K562 (cell line): ENCODE measurements around the gene DAB2IP. TPM values are rescaled to one million over a fixed set of nuclear protein-coding genes. Genes with fewer than 3 reads are reported as not detected.

Experiments used
- ATAC-seq: fragments of 200-7000 bp; cut with Tn5 transposase; 3 replicates; pipeline ENCODE4 v1.9.1; 2020; ENCODE audit warnings: moderate library complexity
- BruUV-seq: library from RNA; stranded (reverse); fragments of 400-500 nt; replicated peaks from 2 replicates; lab custom pipeline; 2021; lab: Mats Ljungman, UMichigan
- CTCF ChIA-PET: fragments of 300-600 bp; formaldehyde crosslinking; extraction: SDS; loops from one replicate; lab custom pipeline; 2021; ENCODE audit warnings: low intra/inter-chr PET ratio; lab: Yijun Ruan, JAX
- POLR2A ChIA-PET: fragments of 300-600, 350-650 bp; sonication (Branson Sonifier 250); formaldehyde crosslinking; extraction: SDS; loops from one replicate; lab custom pipeline; 2021; ENCODE audit warnings: antibody characterized with exemption, inconsistent platforms; lab: Yijun Ruan, JAX
- DNase-seq, 4 experiments: peaks; one replicate each; pipeline versions ENCODE4 v3.0.0 to v3.0.0-alpha.2; 2011 to 2018; ENCODE audit warnings: low spot score in 3 of 4, mixed read lengths in 3 of 4; ENCODE audit errors: extremely low read depth in 1 of 4
- FAIRE-seq: peaks from 2 replicates; lab custom pipeline; 2011; peaks lifted over from hg19 to GRCh38; lab: Jason Lieb, UNC
- H2AFZ ChIP-seq: 2 replicates; pipeline ENCODE4 v1.6.0; 2011; ENCODE audit warnings: low read depth, low read length, control low read depth, inconsistent platforms
- H3K27ac ChIP-seq: fragments of 200-600 bp; 3 replicates; pipeline ENCODE4 v1.8.0; 2011; ENCODE audit warnings: low read depth, mild to moderate bottlenecking, control low read depth, inconsistent platforms, low read length, moderate library complexity, mixed read lengths; ENCODE audit errors: extremely low read depth
- H3K27me3 ChIP-seq, 2 experiments: fragments of 300-600 bp in 1 of 2; 2 replicates in 1 of 2; 3 replicates in 1 of 2; pipeline versions ENCODE4 v1.6.0 to v1.8.0; 2011; ENCODE audit warnings: inconsistent platforms in 2 of 2, low read length in 2 of 2, mild to moderate bottlenecking in 1 of 2, mixed read lengths in 1 of 2, moderate library complexity in 1 of 2; ENCODE audit not compliant: control insufficient read depth in 2 of 2, insufficient read depth in 2 of 2
- H3K36me3 ChIP-seq: fragments of 300-600 bp; 3 replicates; pipeline ENCODE4 v1.8.0; 2011; ENCODE audit warnings: mild to moderate bottlenecking, low read length, inconsistent platforms; ENCODE audit not compliant: control insufficient read depth, insufficient read depth
- H3K4me1 ChIP-seq, 2 experiments: fragments of 200-600 bp in 1 of 2; replicated peaks in 1 of 2; 2 replicates in 1 of 2; 3 replicates in 1 of 2; pipeline versions ENCODE4 v1.5.1 to v1.8.0; 2011; ENCODE audit warnings: inconsistent platforms in 2 of 2, low read length in 2 of 2, mild to moderate bottlenecking in 1 of 2, mixed read lengths in 1 of 2, moderate library complexity in 1 of 2; ENCODE audit not compliant: control insufficient read depth in 2 of 2, insufficient read depth in 2 of 2
- H3K4me2 ChIP-seq: 2 replicates; pipeline ENCODE4 v1.6.1; 2011; ENCODE audit warnings: low read length, control low read depth, inconsistent platforms, mixed read lengths; ENCODE audit not compliant: insufficient read depth
- H3K4me3 ChIP-seq: fragments of 200-600 bp; sonication (generic), shearing (Covaris generic); 2 replicates; pipeline ENCODE4 v1.5.1; 2016; ENCODE audit warnings: control low read depth, inconsistent platforms
- H3K79me2 ChIP-seq: fragments of 200-600 bp; 3 replicates; pipeline ENCODE4 v1.8.0; 2011; ENCODE audit warnings: low read length, inconsistent platforms; ENCODE audit not compliant: control insufficient read depth, insufficient read depth
- H3K9ac ChIP-seq, 2 experiments: 2 replicates each; pipeline versions ENCODE4 v1.6.0 to v1.6.1; 2011; ENCODE audit warnings: low read depth in 2 of 2, low read length in 2 of 2, control low read depth in 1 of 2, inconsistent platforms in 1 of 2, mild to moderate bottlenecking in 1 of 2, mixed read lengths in 1 of 2; ENCODE audit not compliant: insufficient read depth in 1 of 2
- H3K9me1 ChIP-seq: one replicate; pipeline ENCODE4 v1.6.0; 2011; ENCODE audit warnings: inconsistent platforms, mild to moderate bottlenecking, low read length, moderate library complexity; ENCODE audit not compliant: control insufficient read depth, insufficient read depth
- H3K9me3 ChIP-seq: replicated peaks from 2 replicates; pipeline ENCODE4 v1.5.1; 2011; ENCODE audit warnings: low read depth, low read length, inconsistent platforms; ENCODE audit not compliant: control insufficient read depth, insufficient read depth
- H4K20me1 ChIP-seq: replicated peaks from 2 replicates; pipeline ENCODE4 v1.6.1; 2011; ENCODE audit warnings: low read length, inconsistent platforms, mixed read lengths; ENCODE audit not compliant: control insufficient read depth, insufficient read depth
- CHAMP1 ChIP-seq: fragments of 450-650 bp; IDR thresholded peaks from 2 replicates; pipeline ENCODE4 v1.6.1; 2016; ENCODE audit warnings: mild to moderate bottlenecking
- HNRNPUL1 ChIP-seq: fragments of 200-400 bp; formaldehyde crosslinking; IDR thresholded peaks from 2 replicates; pipeline ENCODE4 v1.6.1; 2017; ENCODE audit warnings: low read length
- MCM3 ChIP-seq: fragments of 450-650 bp; IDR thresholded peaks from 2 replicates; pipeline ENCODE4 v1.6.1; 2016
- NEUROD1 ChIP-seq: fragments of 150-350 bp; IDR thresholded peaks from 2 replicates; pipeline ENCODE4 v1.6.1; 2014; ENCODE audit warnings: borderline replicate concordance, low read length, low read depth; ENCODE audit not compliant: partially characterized antibody
- WHSC1 ChIP-seq: IDR thresholded peaks from one replicate; pipeline ENCODE4 v1.6.1; 2012; ENCODE audit warnings: low read length, control low read depth, inconsistent platforms
- ZNF354B ChIP-seq: fragments of 250-450 bp; sonication (Bioruptor Pico); IDR thresholded peaks from 2 replicates; pipeline ENCODE4 v1.4.0; 2020
- ZNF436 ChIP-seq: fragments of 250-450, 450-650 bp; sonication (Bioruptor Pico); formaldehyde crosslinking; IDR thresholded peaks from 2 replicates; pipeline ENCODE4 v1.7.0; 2020; ENCODE audit warnings: mild to moderate bottlenecking
- ZNF740 ChIP-seq, 3 experiments: fragments of 200-800 bp in 1 of 3; sonication (Bioruptor generic) in 1 of 3; sonication (generic) in 1 of 3; formaldehyde crosslinking in 1 of 3; IDR thresholded peaks; 2 replicates each; pipeline versions ENCODE4 v1.6.1 to v1.8.0; 2016 to 2022; ENCODE audit warnings: mild to moderate bottlenecking in 2 of 3, missing compliant biosample characterization in 2 of 3, missing genetic modification characterization in 2 of 3, missing genetic modification reagents in 1 of 3
- ZZZ3 ChIP-seq: fragments of 450-650 bp; IDR thresholded peaks from 2 replicates; pipeline ENCODE4 v1.6.1; 2016; ENCODE audit warnings: antibody characterized with exemption, mild to moderate bottlenecking, moderate library complexity
- WGBS: fragments of 100-300 bp; shearing (Covaris generic); methylation state at CpG from one replicate; pipeline ENCODE4 v1.1.6; 2016; ENCODE audit warnings: low coverage, mixed read lengths; ENCODE audit not compliant: insufficient coverage; ENCODE audit errors: missing lambda C conversion rate; 5-methylcytosine and 5-hydroxymethylcytosine counted together
- in situ Hi-C: fragments of 300-500 bp; cut with MboI; formaldehyde crosslinking; loops from 4 replicates; pipeline ENCODE4 v1.15.0; 2018; ENCODE audit warnings: inconsistent platforms, mixed read lengths
- intact Hi-C: fragments of 100-400 bp; cut with micrococcal nuclease; formaldehyde crosslinking; loops from 2 replicates; pipeline ENCODE4 v1.14.2; 2022
- polyA plus RNA-seq, 8 experiments: library from polyadenylated mRNA; depleted of rRNA in 4 of 8; stranded (reverse) in 5 of 8; unstranded in 3 of 8; fragments of >200 nt; fragmentation: Nextera tagmentation in 2 of 8; fragmentation: Illumina TruSeq in 1 of 8; extraction: Ambion mirVana in 2 of 8; extraction: Trizol in 1 of 8; gene quantifications; 2 replicates each; pipeline versions ENCODE4 v1.2.1 to v1.2.3, GENCODE V29; 2011 to 2014; ENCODE audit warnings: inconsistent platforms in 1 of 8, missing spikeins in 1 of 8
- total RNA-seq, 7 experiments: library from RNA; depleted of rRNA in 6 of 7; stranded (reverse); fragments of >200 nt in 6 of 7; fragmentation: Illumina TruSeq in 2 of 7; extraction: Trizol in 2 of 7; gene quantifications; 2 replicates each; pipeline versions ENCODE4 v1.2.1 to v1.2.3, GENCODE V29; 2011 to 2021; ENCODE audit warnings: low replicate concordance in 1 of 7
- TF ChIP-seq, protein P1 (sequence below), 2 experiments: fragments of 450-650 bp; conservative IDR thresholded peaks; 2 replicates each; pipeline ENCODE4 v1.6.1; 2017; ENCODE audit warnings: mild to moderate bottlenecking in 2 of 2, moderate library complexity in 2 of 2

Gene DAB2IP
- total and polyA plus RNA-seq, 9 of the 15 experiments (the other 6 are each of a cell fraction or from before 2014, with no cell fraction given) = 0.04 to 0.31 (median 0.08) TPM; not detected in 5

GRCh38 chr9:121779381-121780117 is 128.1 kb downstream of the DAB2IP start:
- no peak for DNase-seq
- Histone ChIP-seq H3K79me2 (no peaks in the 10 kb centered on the region), H3K36me3 (no peaks in the 10 kb centered on the region), H3K4me1 (peaks cover 0 to 8% of the 10 kb centered on the region in 2 experiments; a peak in 1 of 5 replicates), H3K9me3 (no peaks in the 10 kb centered on the region), H3K9me1 (no peaks in the 10 kb centered on the region), H3K4me2 (no peak overlapping the region), H3K27ac (no peak overlapping the region), H3K9ac (no peak overlapping the region), H3K27me3 (peaks cover 28 to 74% of the 10 kb centered on the region in 2 experiments), H4K20me1 (no peaks in the 10 kb centered on the region; the same call in 1 of the 2 replicates)
- no TSS peak for BruUV-seq
- no peak for ATAC-seq
- intact Hi-C loops = no loop called here
- POLR2A ChIA-PET = no interaction called here
- TF ChIP-seq ZNF354B (CRISPR knock-in tag) = no peak
- TF ChIP-seq, protein P1, sequence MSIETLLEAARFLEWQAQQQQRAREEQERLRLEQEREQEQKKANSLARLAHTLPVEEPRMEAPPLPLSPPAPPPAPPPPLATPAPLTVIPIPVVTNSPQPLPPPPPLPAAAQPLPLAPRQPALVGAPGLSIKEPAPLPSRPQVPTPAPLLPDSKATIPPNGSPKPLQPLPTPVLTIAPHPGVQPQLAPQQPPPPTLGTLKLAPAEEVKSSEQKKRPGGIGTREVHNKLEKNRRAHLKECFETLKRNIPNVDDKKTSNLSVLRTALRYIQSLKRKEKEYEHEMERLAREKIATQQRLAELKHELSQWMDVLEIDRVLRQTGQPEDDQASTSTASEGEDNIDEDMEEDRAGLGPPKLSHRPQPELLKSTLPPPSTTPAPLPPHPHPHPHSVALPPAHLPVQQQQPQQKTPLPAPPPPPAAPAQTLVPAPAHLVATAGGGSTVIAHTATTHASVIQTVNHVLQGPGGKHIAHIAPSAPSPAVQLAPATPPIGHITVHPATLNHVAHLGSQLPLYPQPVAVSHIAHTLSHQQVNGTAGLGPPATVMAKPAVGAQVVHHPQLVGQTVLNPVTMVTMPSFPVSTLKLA (conservative IDR thresholded peaks at IDR 0.05) = no peak
- TF ChIP-seq ZNF436 (CRISPR knock-in tag) = no peak
- TF ChIP-seq ZZZ3 = no peak
- no peak for TF ChIP-seq NEUROD1
- TF ChIP-seq CHAMP1 = no peak
- TF ChIP-seq HNRNPUL1 = no peak
- TF ChIP-seq ZNF740 (CRISPR knock-in tag; IDR thresholded peaks at IDR 0.05) = no peak
- no peak for TF ChIP-seq ZNF740 (tag; IDR thresholded peaks at IDR 0.05)
- TF ChIP-seq WHSC1 = no peak
- no peak for TF ChIP-seq MCM3
- TF ChIP-seq, all 486 proteins: peak for 0
- H3K4me3 ChIP-seq = no peak overlapping the region
- 2% methylated on average over 13 of the region's 13 CpGs for WGBS
- FAIRE-seq = no peak
- in situ Hi-C loops = no loop called here
- CTCF ChIA-PET = no interaction called here
- H2AFZ ChIP-seq = no peak overlapping the region
